ENCODE results near the gene SNTB2. TPM values are rescaled to one million over a fixed set of nuclear protein-coding genes. Genes with fewer than 3 reads are reported as not detected.

Gene SNTB2
- total RNA-seq, 1 donor from 2014 or later: 22.9 TPM

DNA sequence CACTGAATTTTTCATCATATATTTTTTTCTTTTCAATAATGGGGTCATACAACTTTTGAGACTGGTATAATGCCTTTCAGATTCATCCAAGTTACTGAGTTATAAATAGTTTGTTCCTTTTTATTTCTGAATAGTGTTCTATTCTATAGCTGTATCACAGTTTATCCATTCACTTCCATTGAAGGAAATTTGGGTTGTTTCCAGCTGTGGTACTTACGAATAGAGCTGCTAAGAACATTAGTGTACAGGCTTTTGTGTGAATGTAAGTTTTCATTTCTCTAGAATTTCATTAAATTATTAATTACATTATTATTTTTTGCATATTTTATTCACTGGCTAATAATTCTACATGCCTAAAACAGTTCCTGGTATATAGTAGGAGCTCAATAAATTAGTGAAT, 52.9 kb downstream of the SNTB2 start:
- H3K4me1 ChIP-seq: no peaks in the 10 kb centered on the region
- no peak overlapping the region for H2AFZ ChIP-seq (replicated peaks)
- no peaks in the 10 kb centered on the region for H3K9me3 ChIP-seq (ENCODE audit: low read depth)
- peaks cover 3% of the 10 kb centered on the region for H4K20me1 ChIP-seq (ENCODE audit: low read depth)
- no peak overlapping the region for H3K27ac ChIP-seq
- Mint-ChIP-seq H3K4me3 (no peak overlapping the region), H3K4me1 (peaks cover 9% of the 10 kb centered on the region), H3K27me3 (ENCODE audit: insufficient read depth, low read depth) (no peaks in the 10 kb centered on the region), H3K27ac (no peak overlapping the region), H3K9me3 (no peaks in the 10 kb centered on the region), H3K36me3 (peaks cover 5% of the 10 kb centered on the region)
- H3K79me2 ChIP-seq (ENCODE audit: low read depth): peaks cover 8% of the 10 kb centered on the region
- H3K4me3 ChIP-seq: no peak overlapping the region
- H3K27me3 ChIP-seq: no peaks in the 10 kb centered on the region
- no peak for DNase-seq (ENCODE audit: low spot score)
- H3K9ac ChIP-seq: no peak overlapping the region
- no peaks in the 10 kb centered on the region for H3K36me3 ChIP-seq
- no peaks in the 10 kb centered on the region for H3F3A ChIP-seq (ENCODE audit: low read depth)
- TF ChIP-seq EZH2phosphoT487 (IDR thresholded peaks at IDR 0.05): no peak
- no peak for TF ChIP-seq EZH2 (IDR thresholded peaks at IDR 0.05)
- TF ChIP-seq, protein P1, sequence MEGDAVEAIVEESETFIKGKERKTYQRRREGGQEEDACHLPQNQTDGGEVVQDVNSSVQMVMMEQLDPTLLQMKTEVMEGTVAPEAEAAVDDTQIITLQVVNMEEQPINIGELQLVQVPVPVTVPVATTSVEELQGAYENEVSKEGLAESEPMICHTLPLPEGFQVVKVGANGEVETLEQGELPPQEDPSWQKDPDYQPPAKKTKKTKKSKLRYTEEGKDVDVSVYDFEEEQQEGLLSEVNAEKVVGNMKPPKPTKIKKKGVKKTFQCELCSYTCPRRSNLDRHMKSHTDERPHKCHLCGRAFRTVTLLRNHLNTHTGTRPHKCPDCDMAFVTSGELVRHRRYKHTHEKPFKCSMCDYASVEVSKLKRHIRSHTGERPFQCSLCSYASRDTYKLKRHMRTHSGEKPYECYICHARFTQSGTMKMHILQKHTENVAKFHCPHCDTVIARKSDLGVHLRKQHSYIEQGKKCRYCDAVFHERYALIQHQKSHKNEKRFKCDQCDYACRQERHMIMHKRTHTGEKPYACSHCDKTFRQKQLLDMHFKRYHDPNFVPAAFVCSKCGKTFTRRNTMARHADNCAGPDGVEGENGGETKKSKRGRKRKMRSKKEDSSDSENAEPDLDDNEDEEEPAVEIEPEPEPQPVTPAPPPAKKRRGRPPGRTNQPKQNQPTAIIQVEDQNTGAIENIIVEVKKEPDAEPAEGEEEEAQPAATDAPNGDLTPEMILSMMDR (IDR thresholded peaks at IDR 0.05): no peak
- H3K4me2 ChIP-seq: no peak overlapping the region

DNA sequence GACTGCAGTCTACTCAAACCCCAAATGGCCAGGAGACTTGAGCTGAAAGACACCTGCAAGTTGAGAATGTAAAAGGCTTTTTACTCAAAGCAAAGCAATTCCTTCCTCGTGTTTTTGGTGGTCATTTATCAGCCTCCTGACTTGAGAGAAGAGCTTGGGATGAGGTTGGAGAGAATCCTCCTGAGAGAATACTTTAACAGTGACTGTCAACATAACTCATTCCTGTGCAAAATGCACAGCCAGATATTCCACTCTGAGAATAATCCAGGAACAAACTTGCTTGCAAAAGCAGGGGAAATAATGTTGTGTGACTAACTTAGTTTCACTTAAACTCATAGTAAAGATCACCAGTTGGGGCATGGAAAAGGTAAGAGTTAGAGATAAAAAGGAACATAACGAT, 53.4 kb downstream of the SNTB2 start:
- DNase-seq (ENCODE audit: low spot score): no peak
- Histone ChIP-seq H2AFZ (replicated peaks) (no peak overlapping the region), H3K4me1 (no peaks in the 10 kb centered on the region), H4K20me1 (ENCODE audit: low read depth) (peaks cover 3% of the 10 kb centered on the region), H3K27ac (no peak overlapping the region), H3K36me3 (no peaks in the 10 kb centered on the region), H3F3A (ENCODE audit: low read depth) (no peaks in the 10 kb centered on the region), H3K4me2 (no peak overlapping the region), H3K27me3 (no peaks in the 10 kb centered on the region), H3K4me3 (no peak overlapping the region), H3K9ac (no peak overlapping the region), H3K79me2 (ENCODE audit: low read depth) (peaks cover 8% of the 10 kb centered on the region), H3K9me3 (ENCODE audit: low read depth) (no peaks in the 10 kb centered on the region)
- H3K27ac Mint-ChIP-seq: no peak overlapping the region
- H3K4me3 Mint-ChIP-seq: no peak overlapping the region
- H3K9me3 Mint-ChIP-seq: no peaks in the 10 kb centered on the region
- no peak for TF ChIP-seq EZH2phosphoT487 (IDR thresholded peaks at IDR 0.05)
- TF ChIP-seq, protein P1 (IDR thresholded peaks at IDR 0.05): no peak
- TF ChIP-seq EZH2 (IDR thresholded peaks at IDR 0.05): no peak
- peaks cover 9% of the 10 kb centered on the region for H3K4me1 Mint-ChIP-seq
- H3K27me3 Mint-ChIP-seq (ENCODE audit: insufficient read depth, low read depth): no peaks in the 10 kb centered on the region
- peaks cover 5% of the 10 kb centered on the region for H3K36me3 Mint-ChIP-seq

DNA sequence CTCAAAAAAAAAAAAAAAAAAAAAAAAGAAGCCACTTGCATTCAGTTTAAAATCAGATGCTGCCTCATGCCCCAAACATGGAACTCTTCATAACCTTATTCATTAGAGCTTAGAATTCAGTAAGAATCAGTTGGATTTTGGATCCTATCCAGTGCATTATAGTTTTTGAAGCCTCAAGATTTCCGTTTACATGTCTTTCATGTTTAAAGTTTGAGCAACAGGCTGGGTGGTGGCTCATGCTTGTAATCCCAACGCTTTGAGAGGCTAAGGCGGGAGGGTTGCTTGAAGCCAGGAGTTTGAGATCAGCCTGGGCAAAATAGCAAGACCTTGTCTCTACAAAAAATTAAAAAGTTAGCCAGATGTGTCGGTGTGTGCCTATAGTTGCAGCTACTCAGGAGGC, 55.0 kb downstream of the SNTB2 start:
- H3K4me2 ChIP-seq: no peak overlapping the region
- DNase-seq (ENCODE audit: low spot score): no peak
- no peaks in the 10 kb centered on the region for H3K27me3 Mint-ChIP-seq (ENCODE audit: insufficient read depth, low read depth)
- peaks cover 11% of the 10 kb centered on the region for H3K36me3 Mint-ChIP-seq
- H3K27ac Mint-ChIP-seq: no peak overlapping the region
- H3K9me3 ChIP-seq (ENCODE audit: low read depth): no peaks in the 10 kb centered on the region
- no peak overlapping the region for H3K4me3 Mint-ChIP-seq
- H3K9me3 Mint-ChIP-seq: no peaks in the 10 kb centered on the region
- H4K20me1 ChIP-seq (ENCODE audit: low read depth): peaks cover 3% of the 10 kb centered on the region
- no peak overlapping the region for H3K9ac ChIP-seq
- H3K36me3 ChIP-seq: no peaks in the 10 kb centered on the region
- no peak overlapping the region for H2AFZ ChIP-seq (replicated peaks)
- no peaks in the 10 kb centered on the region for H3K4me1 ChIP-seq
- H3K4me1 Mint-ChIP-seq: peaks cover 9% of the 10 kb centered on the region
- TF ChIP-seq EZH2 (IDR thresholded peaks at IDR 0.05): no peak
- TF ChIP-seq EZH2phosphoT487 (IDR thresholded peaks at IDR 0.05): no peak
- no peak overlapping the region for H3K27ac ChIP-seq
- H3K27me3 ChIP-seq: no peaks in the 10 kb centered on the region
- no peaks in the 10 kb centered on the region for H3F3A ChIP-seq (ENCODE audit: low read depth)
- no peak overlapping the region for H3K4me3 ChIP-seq
- no peaks in the 10 kb centered on the region for H3K79me2 ChIP-seq (ENCODE audit: low read depth)

DNA sequence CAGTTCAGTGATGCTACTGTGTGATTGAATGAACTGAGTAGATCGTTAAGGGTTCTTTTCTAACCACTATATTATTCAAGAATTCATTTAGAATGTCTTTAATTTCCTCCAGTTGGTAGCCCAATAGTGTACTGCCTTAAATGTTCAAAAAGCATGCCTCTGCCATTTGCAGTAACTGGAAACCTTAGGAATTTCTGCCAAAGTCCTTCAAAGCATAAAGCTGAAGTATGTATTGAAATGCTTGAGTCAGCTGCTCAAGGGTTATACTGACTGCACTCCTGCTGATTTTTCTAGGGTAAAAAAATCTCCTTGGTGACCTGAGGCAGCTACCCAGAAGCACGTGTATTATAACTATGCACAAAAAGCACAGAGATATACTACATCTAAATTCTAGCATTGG, 56.5 kb downstream of the SNTB2 start:
- H3K27me3 Mint-ChIP-seq (ENCODE audit: insufficient read depth, low read depth): no peaks in the 10 kb centered on the region
- no peak overlapping the region for H3K27ac Mint-ChIP-seq
- TF ChIP-seq EZH2phosphoT487 (IDR thresholded peaks at IDR 0.05) (no peak), EZH2 (IDR thresholded peaks at IDR 0.05) (no peak)
- TF ChIP-seq, protein P1 (IDR thresholded peaks at IDR 0.05): no peak
- no peaks in the 10 kb centered on the region for H3K36me3 ChIP-seq
- no peak overlapping the region for H3K27ac ChIP-seq
- no peaks in the 10 kb centered on the region for H3K9me3 ChIP-seq (ENCODE audit: low read depth)
- H3K4me2 ChIP-seq: no peak overlapping the region
- no peaks in the 10 kb centered on the region for H3K79me2 ChIP-seq (ENCODE audit: low read depth)
- H3K4me1 ChIP-seq: no peaks in the 10 kb centered on the region
- H3K36me3 Mint-ChIP-seq: peaks cover 13% of the 10 kb centered on the region
- peaks cover 3% of the 10 kb centered on the region for H4K20me1 ChIP-seq (ENCODE audit: low read depth)
- no peaks in the 10 kb centered on the region for H3F3A ChIP-seq (ENCODE audit: low read depth)
- no peak overlapping the region for H2AFZ ChIP-seq (replicated peaks)
- H3K9me3 Mint-ChIP-seq: no peaks in the 10 kb centered on the region
- no peak for DNase-seq (ENCODE audit: low spot score)
- H3K4me1 Mint-ChIP-seq: peaks cover 9% of the 10 kb centered on the region
- no peaks in the 10 kb centered on the region for H3K27me3 ChIP-seq
- no peak overlapping the region for H3K4me3 ChIP-seq
- no peak overlapping the region for H3K9ac ChIP-seq
- H3K4me3 Mint-ChIP-seq: no peak overlapping the region
